Panc1 (cell line): ENCODE data around the gene PLEKHN1. TPM values are rescaled to one million over a fixed set of nuclear protein-coding genes. Genes with fewer than 3 reads are reported as not detected.

Experiments
- ATAC-seq: fragments of 200-7000 bp; cut with Tn5 transposase; 2 replicates; pipeline ENCODE4 v1.9.1; 2020; ENCODE audit warnings: mild to moderate bottlenecking, moderate library complexity
- BruUV-seq: library from RNA; stranded (reverse); fragments of 400-500 nt; replicated peaks from 2 replicates; lab custom pipeline; 2021; lab: Mats Ljungman, UMichigan
- CTCF ChIA-PET: fragments of 300-600 bp; sonication (Branson Sonifier 250); formaldehyde crosslinking; loops from one replicate; lab custom pipeline; 2022; ENCODE audit warnings: antibody characterized with exemption; lab: Charles Lee
- POLR2A ChIA-PET: fragments of 300-600 bp; sonication (Branson Sonifier 250); formaldehyde crosslinking; loops from one replicate; lab custom pipeline; 2022; ENCODE audit warnings: antibody characterized with exemption; lab: Charles Lee
- DNase-seq: peaks from one replicate; pipeline ENCODE4 v3.0.0-alpha.2; 2010; ENCODE audit warnings: low read depth, low spot score
- H3K27ac ChIP-seq: 2 replicates; pipeline ENCODE4 v1.5.1; 2011; ENCODE audit warnings: mild to moderate bottlenecking, low read length, inconsistent platforms
- H3K27me3 ChIP-seq: fragments of 200-500 bp; sonication (Bioruptor generic); 2 replicates; pipeline ENCODE4 v1.6.0; 2014; ENCODE audit warnings: low read length, inconsistent platforms; ENCODE audit not compliant: control insufficient read depth, insufficient read depth
- H3K36me3 ChIP-seq: fragments of 200-500 bp; sonication (Bioruptor generic); 2 replicates; pipeline ENCODE4 v1.5.1; 2014; ENCODE audit warnings: inconsistent platforms, mild to moderate bottlenecking, low read length, moderate library complexity; ENCODE audit not compliant: control insufficient read depth, insufficient read depth
- H3K4me1 ChIP-seq: 2 replicates; pipeline ENCODE4 v1.5.1; 2011; ENCODE audit warnings: inconsistent platforms, mild to moderate bottlenecking, low read length, moderate library complexity; ENCODE audit not compliant: control insufficient read depth, insufficient read depth
- H3K4me3 ChIP-seq, 2 experiments: 2 replicates each; pipeline ENCODE4 v1.5.1; 2011 to 2012; ENCODE audit warnings: low read depth in 2 of 2, low read length in 2 of 2, mild to moderate bottlenecking in 2 of 2, inconsistent platforms in 1 of 2, moderate library complexity in 1 of 2
- H3K9me3 ChIP-seq: fragments of 200-500 bp; sonication (Bioruptor generic); 2 replicates; pipeline ENCODE4 v1.5.1; 2014; ENCODE audit warnings: low read depth, mild to moderate bottlenecking, inconsistent platforms, low read length, moderate library complexity; ENCODE audit not compliant: control insufficient read depth, insufficient read depth
- POLR2AphosphoS5 ChIP-seq: IDR thresholded peaks from 2 replicates; pipeline ENCODE4 v1.6.1; 2012; ENCODE audit warnings: mild to moderate bottlenecking, low read depth, low read length, moderate library complexity
- SIN3A ChIP-seq: IDR thresholded peaks from 2 replicates; pipeline ENCODE4 v1.6.1; 2012; ENCODE audit warnings: low read depth, mild to moderate bottlenecking, low read length, moderate library complexity, borderline replicate concordance; ENCODE audit not compliant: insufficient read depth
- TCF7L2 ChIP-seq: IDR thresholded peaks from 2 replicates; pipeline ENCODE4 v1.6.1; 2011; ENCODE audit warnings: mild to moderate bottlenecking, low read depth, low read length, inconsistent platforms
- in situ Hi-C: cut with HindIII; loops from 2 replicates; pipeline ENCODE4 v1.10.0; 2016; ENCODE audit warnings: low sequenced_read_pairs, low pct_unique_long_range_greater_than_20kb
- intact Hi-C: fragments of 100-400 bp; cut with micrococcal nuclease; formaldehyde crosslinking; loops from one replicate; pipeline ENCODE4 v1.10.0; 2022; ENCODE audit not compliant: unreplicated experiment
- total RNA-seq: library from RNA; stranded (reverse); gene quantifications from one replicate; pipeline ENCODE4 v1.2.1, GENCODE V29; 2021; ENCODE audit not compliant: unreplicated experiment
- TF ChIP-seq, protein P1 (sequence below), 2 experiments: IDR thresholded peaks; 2 replicates each; pipeline ENCODE4 v1.6.1; 2011 to 2012; ENCODE audit warnings: low read depth in 2 of 2, control low read depth in 1 of 2, low read length in 1 of 2, mild to moderate bottlenecking in 1 of 2, moderate library complexity in 1 of 2; ENCODE audit not compliant: insufficient read depth in 1 of 2
- TF ChIP-seq, protein P2 (sequence below): fragments of 450-650 bp; IDR thresholded peaks from 2 replicates; pipeline ENCODE4 v1.5.1; 2017; ENCODE audit warnings: mild to moderate bottlenecking

The PLEKHN1 gene
- total RNA-seq, 1 experiment from 2014 or later, result 9.8 TPM

DNA sequence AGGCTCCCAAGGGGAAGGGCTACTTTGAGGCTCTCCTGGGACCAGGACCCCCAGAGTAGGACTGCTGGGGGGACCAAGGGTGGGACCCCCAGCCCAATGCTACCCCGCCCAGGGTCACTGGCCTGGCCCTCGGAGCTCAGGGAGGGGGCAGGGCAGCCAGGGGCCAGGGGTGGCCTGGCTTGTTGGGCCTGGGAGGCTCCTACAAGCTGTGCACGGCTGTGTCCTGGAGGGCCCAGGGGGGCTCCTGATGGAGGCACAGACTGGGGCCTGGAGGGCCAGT lies 31.4 kb downstream of the PLEKHN1 start:
- 0 out of 2 replicates have a peak, but pooled peaks have one; percentile 12 for TF ChIP-seq POLR2AphosphoS5
- TF ChIP-seq, protein P1, sequence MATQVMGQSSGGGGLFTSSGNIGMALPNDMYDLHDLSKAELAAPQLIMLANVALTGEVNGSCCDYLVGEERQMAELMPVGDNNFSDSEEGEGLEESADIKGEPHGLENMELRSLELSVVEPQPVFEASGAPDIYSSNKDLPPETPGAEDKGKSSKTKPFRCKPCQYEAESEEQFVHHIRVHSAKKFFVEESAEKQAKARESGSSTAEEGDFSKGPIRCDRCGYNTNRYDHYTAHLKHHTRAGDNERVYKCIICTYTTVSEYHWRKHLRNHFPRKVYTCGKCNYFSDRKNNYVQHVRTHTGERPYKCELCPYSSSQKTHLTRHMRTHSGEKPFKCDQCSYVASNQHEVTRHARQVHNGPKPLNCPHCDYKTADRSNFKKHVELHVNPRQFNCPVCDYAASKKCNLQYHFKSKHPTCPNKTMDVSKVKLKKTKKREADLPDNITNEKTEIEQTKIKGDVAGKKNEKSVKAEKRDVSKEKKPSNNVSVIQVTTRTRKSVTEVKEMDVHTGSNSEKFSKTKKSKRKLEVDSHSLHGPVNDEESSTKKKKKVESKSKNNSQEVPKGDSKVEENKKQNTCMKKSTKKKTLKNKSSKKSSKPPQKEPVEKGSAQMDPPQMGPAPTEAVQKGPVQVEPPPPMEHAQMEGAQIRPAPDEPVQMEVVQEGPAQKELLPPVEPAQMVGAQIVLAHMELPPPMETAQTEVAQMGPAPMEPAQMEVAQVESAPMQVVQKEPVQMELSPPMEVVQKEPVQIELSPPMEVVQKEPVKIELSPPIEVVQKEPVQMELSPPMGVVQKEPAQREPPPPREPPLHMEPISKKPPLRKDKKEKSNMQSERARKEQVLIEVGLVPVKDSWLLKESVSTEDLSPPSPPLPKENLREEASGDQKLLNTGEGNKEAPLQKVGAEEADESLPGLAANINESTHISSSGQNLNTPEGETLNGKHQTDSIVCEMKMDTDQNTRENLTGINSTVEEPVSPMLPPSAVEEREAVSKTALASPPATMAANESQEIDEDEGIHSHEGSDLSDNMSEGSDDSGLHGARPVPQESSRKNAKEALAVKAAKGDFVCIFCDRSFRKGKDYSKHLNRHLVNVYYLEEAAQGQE (IDR thresholded peaks at IDR 0.05; ENCODE audit: insufficient read depth in 1 of 2, low read depth in 2 of 2, low read length in 1 of 2), result no peak
- Histone ChIP-seq H3K4me1 (peaks cover 16% of the 10 kb centered on the region), H3K27ac (peak overlapping the region; percentile 59; the same call in 1 of the 2 replicates), H3K9me3 (no peaks in the 10 kb centered on the region), H3K36me3 (no peaks in the 10 kb centered on the region; the same call in 1 of the 2 replicates), H3K4me3 (peak overlapping the region; percentile 8 to 56; a peak in 2 of 4 replicates), H3K27me3 (no peaks in the 10 kb centered on the region)
- intact Hi-C loops (no loop called here), in situ Hi-C loops (no loop called here)
- DNase-seq (no peak), ATAC-seq (no peak)
- POLR2A ChIA-PET, result no interaction called here
- BruUV-seq, result no TSS peak
- CTCF ChIA-PET, result interaction anchor here (1.4 kb wide), 1 partner anchor 13 kb away, joined by 4 read pairs; no protein-coding TSS in a partner anchor

DNA sequence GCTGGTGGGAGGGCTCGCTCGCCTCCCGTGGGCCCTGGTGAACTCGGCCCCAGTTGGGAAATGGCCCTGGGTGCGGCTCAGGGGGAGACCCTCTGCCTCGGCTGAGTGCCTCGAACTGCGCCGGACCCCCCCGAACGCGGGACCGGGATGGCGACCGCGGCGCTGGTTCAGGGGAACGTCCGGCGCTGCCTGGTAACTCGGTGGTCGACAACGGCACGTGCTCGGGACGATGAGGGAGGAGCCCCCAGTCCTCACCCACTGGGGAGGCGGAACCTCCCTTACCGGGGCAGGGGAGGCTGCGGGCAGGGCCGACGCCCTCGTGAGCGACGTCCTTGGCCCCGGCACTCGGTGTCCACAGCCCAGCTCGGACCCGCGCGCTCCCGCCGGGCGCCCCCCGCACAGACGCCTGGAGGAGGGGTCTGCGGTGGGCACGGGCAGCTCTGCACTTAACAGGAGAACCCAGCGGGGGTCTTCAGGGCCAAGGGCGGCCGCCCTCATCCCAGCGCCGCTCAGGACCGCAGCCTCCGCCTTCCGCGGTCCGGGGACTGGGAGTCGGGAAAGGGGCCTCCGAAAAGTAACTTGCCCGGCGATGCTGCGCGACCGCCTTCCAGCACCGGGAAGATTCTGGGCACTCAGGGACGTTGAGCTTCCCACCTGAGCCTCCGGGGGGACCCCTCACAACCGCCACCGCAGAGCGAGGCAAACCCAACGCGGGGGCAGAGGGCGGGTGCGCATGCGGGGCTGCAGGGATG lies 31.9 kb downstream of the PLEKHN1 start:
- POLR2A ChIA-PET, result interaction anchor here (0.7 kb wide), 1 partner anchor 12 kb away, joined by 3 read pairs; no protein-coding TSS in a partner anchor
- DNase-seq (no peak), ATAC-seq (no peak; the same call in 1 of the 2 replicates)
- TF ChIP-seq SIN3A (no peak), TCF7L2 (no peak), POLR2AphosphoS5 (peak; percentile 9; the same call in 1 of the 2 replicates)
- TF ChIP-seq, protein P2, sequence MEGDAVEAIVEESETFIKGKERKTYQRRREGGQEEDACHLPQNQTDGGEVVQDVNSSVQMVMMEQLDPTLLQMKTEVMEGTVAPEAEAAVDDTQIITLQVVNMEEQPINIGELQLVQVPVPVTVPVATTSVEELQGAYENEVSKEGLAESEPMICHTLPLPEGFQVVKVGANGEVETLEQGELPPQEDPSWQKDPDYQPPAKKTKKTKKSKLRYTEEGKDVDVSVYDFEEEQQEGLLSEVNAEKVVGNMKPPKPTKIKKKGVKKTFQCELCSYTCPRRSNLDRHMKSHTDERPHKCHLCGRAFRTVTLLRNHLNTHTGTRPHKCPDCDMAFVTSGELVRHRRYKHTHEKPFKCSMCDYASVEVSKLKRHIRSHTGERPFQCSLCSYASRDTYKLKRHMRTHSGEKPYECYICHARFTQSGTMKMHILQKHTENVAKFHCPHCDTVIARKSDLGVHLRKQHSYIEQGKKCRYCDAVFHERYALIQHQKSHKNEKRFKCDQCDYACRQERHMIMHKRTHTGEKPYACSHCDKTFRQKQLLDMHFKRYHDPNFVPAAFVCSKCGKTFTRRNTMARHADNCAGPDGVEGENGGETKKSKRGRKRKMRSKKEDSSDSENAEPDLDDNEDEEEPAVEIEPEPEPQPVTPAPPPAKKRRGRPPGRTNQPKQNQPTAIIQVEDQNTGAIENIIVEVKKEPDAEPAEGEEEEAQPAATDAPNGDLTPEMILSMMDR, result no peak
- TF ChIP-seq, protein P1 (IDR thresholded peaks at IDR 0.05; ENCODE audit: insufficient read depth in 1 of 2, low read depth in 2 of 2, low read length in 1 of 2), result no peak
- H3K27me3 ChIP-seq, result no peaks in the 10 kb centered on the region
- H3K4me1 ChIP-seq, result peaks cover 16% of the 10 kb centered on the region
- CTCF ChIA-PET, result interaction anchor here (1.4 kb wide), 1 partner anchor 14 kb away, joined by 4 read pairs; no protein-coding TSS in a partner anchor
- peak overlapping the region; percentile 56 to 69 for H3K4me3 ChIP-seq
- intact Hi-C loops (no loop called here), in situ Hi-C loops (no loop called here)
- BruUV-seq, result no TSS peak
- peak overlapping the region; percentile 59 for H3K27ac ChIP-seq
- no peaks in the 10 kb centered on the region; the same call in 1 of the 2 replicates for H3K36me3 ChIP-seq
- H3K9me3 ChIP-seq, result no peaks in the 10 kb centered on the region
